Myometrial cell (primary cell): Measurements from ENCODE around the gene GSTM1. TPM values are rescaled to one million over a fixed set of nuclear protein-coding genes. Genes with fewer than 3 reads are reported as not detected.

Experiments used
- total RNA-seq: library from RNA; depleted of rRNA; stranded (reverse); fragments of >200 nt; gene quantifications from 2 replicates; pipeline ENCODE4 v1.2.3, GENCODE V29; 2015

The GSTM1 gene
- 31.0 and 32.3 TPM in 2 replicates for total RNA-seq

DNA sequence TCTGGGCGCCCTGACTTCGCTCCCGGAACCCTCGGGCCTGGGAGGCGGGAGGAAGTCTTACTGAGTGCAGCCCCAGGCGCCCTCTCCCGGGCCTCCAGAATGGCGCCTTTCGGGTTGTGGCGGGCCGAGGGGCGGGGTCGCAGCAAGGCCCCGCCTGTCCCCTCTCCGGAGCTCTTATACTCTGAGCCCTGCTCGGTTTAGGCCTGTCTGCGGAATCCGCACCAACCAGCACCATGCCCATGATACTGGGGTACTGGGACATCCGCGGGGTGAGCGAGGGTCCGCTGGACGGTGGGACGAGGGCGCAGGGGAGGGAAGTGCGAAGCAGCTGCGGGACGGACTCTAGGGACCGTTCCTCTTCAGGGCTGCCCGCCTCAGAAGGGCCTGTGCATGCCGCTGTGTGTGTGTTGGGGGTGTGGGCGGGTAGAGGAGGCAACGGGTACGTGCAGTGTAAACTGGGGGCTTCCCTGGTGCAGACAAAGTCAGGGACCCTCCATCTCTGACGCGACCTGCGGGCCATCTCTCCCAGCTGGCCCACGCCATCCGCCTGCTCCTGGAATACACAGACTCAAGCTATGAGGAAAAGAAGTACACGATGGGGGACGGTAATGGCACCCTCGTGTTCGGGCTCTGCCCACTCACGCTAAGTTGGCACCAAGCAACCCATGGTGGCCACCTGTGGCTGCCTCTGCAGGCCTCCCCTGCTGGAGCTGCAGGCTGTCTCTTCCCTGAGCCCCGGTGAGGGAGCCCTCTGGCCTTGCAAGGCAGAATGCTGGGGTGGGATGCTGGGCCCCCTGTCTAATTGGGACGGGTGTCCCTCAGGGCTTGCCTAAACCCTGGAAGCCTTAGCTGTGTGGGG lies at the start of gene GSTM1:
Gene GSTM1 (plus strand): TSS at position 177 of the 859 bp plus-strand sequence. CDS start 57 bp downstream, at position 234.

GRCh38 chr1:109655615-109656519 lies 31.8 kb upstream of the GSTM1 start, which contains the start of gene GSTM4:
GSTM4 (plus strand) TSS chr1:109656099; CDS start chr1:109656390, 291 bp downstream.

DNA sequence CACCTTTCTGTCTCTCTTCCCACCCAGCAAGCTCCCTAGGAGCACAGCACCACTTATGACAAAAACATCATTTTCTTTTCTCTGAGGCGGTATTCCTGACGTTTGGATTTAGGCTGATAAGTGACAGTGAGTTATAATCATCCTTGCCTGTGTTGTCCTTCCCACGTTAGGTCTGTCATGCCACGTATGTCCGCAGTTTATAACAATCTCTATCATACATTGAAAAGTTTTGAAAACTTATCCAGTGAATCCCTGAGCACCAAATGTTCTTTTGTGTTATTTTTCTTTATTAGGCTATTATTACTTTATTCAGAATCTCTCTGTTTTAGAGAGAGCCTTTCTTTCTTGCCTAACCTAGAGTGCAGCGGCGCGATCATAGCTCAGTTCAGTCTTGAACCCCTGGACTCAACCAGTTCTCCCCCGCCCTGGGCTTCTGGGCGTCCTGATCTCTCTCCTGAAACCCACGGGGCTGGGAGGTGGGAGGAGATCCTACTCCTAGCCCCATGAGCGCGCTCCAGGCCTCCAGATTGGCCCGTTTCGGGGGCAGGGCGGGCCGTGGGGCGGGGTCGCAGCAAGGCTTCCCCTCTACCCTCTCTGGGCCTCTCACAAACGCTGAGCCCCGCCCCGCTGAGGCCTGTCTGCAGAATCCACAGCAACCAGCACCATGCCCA lies 20.0 kb upstream of the GSTM1 start, which contains the start of gene GSTM2:
Gene GSTM2 (plus strand): TSS at position 606 of the 671 bp plus-strand sequence. CDS start 59 bp downstream, at position 665.

GRCh38 chr1:109711593-109712320 lies 24.1 kb downstream of the GSTM1 start, which contains the start of gene GSTM5:
GSTM5 (plus strand) TSS chr1:109712251; CDS start chr1:109712313, 62 bp downstream.

GRCh38 chr1:109740615-109741373 lies 53.2 kb downstream of the GSTM1 start, which contains the start of gene GSTM3:
GSTM3 (minus strand) TSS chr1:109741038; CDS start chr1:109740287, 751 bp downstream.

Other genes starting within 250 kb of the GSTM1 start
- gene SYPL2, start 221.3 kb upstream of the GSTM1 start, total RNA-seq = 0.53 and 1.7 TPM in 2 replicates
- gene ATXN7L2, start 203.9 kb upstream of the GSTM1 start, total RNA-seq = 3.0 and 4.0 TPM in 2 replicates
- 5.5 and 6.1 TPM in 2 replicates for gene CYB561D1, start 193.7 kb upstream of the GSTM1 start, total RNA-seq
- gene AMIGO1, start 178.1 kb upstream of the GSTM1 start, total RNA-seq = 0.58 and 0.89 TPM in 2 replicates
- gene GPR61, start 147.9 kb upstream of the GSTM1 start, total RNA-seq = not detected in 2 replicates
- 11.2 and 13.1 TPM in 2 replicates for gene GNAI3, start 139.2 kb upstream of the GSTM1 start, total RNA-seq
- gene GNAT2, start 68.2 kb upstream of the GSTM1 start, total RNA-seq = under 0.01 and 0.89 TPM in 2 replicates
- 79.3 and 98.5 TPM in 2 replicates for gene AMPD2, start 68.0 kb upstream of the GSTM1 start, total RNA-seq
- gene GSTM4, start 31.7 kb upstream of the GSTM1 start, total RNA-seq = 23.7 and 37.8 TPM in 2 replicates
- gene GSTM2, start 19.8 kb upstream of the GSTM1 start, total RNA-seq = 19.3 and 22.0 TPM in 2 replicates
- gene GSTM5, start 24.4 kb downstream of the GSTM1 start, total RNA-seq = 2.9 and 8.5 TPM in 2 replicates
- 47.9 and 50.7 TPM in 2 replicates for gene GSTM3, start 53.2 kb downstream of the GSTM1 start, total RNA-seq
- not detected in 2 replicates for gene EPS8L3, start 76.1 kb downstream of the GSTM1 start, total RNA-seq
- 51.2 and 54.2 TPM in 2 replicates for gene CSF1, start 223.0 kb downstream of the GSTM1 start, total RNA-seq